ENCODE measurements around the gene GRPEL2. TPM values are rescaled to one million over a fixed set of nuclear protein-coding genes. Genes with fewer than 3 reads are reported as not detected.

GRPEL2 gene
- total RNA-seq, 4 donors from 2014 or later, result 2.2 to 10.6 (median 6.4) TPM

DNA sequence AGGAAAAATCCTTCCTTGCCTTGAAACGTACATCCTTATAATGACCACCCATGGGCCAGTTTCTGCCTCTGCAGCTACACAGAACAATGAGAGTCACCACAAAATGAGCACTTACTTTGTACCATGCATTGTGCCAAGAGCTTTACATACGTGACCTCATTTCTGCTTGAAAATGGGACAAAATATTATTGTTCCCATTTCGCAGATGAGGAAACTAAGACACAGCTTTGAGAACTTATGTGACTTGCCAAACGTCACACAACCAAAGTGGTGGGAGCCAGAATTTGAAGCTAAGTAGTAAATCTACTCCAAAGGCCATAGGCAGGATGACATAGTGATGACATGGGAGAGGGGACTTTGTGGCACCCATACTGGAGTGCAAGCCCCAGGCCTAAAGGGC lies 34.8 kb upstream of the GRPEL2 start:
- WGBS, 2 donors (ENCODE audit: low coverage in 1 of 2), result 86 to 88% methylated on average over 4 of the region's 4 CpGs
- in situ Hi-C loops (cut with MboI; ENCODE audit: low pct_ligation_motif_present in 1 of 4, low pct_unique_long_range_greater_than_20kb in 1 of 4, low sequenced_read_pairs in 3 of 4) (loop anchor here in 1 of 4 donors (10.0 kb wide), 2 partner anchors 64 to 114 kb away; partner anchors contain the start of gene IL17B), intact Hi-C loops (cut with DNase I; ENCODE audit: low total_unique reads) (no loop called here)
- TF ChIP-seq EP300 (IDR thresholded peaks at IDR 0.05; ENCODE audit: low read depth) (no peak), POLR2AphosphoS5 (IDR thresholded peaks at IDR 0.05) (no peak), POLR2A (IDR thresholded peaks at IDR 0.05) (no peak)
- TF ChIP-seq, protein P1, sequence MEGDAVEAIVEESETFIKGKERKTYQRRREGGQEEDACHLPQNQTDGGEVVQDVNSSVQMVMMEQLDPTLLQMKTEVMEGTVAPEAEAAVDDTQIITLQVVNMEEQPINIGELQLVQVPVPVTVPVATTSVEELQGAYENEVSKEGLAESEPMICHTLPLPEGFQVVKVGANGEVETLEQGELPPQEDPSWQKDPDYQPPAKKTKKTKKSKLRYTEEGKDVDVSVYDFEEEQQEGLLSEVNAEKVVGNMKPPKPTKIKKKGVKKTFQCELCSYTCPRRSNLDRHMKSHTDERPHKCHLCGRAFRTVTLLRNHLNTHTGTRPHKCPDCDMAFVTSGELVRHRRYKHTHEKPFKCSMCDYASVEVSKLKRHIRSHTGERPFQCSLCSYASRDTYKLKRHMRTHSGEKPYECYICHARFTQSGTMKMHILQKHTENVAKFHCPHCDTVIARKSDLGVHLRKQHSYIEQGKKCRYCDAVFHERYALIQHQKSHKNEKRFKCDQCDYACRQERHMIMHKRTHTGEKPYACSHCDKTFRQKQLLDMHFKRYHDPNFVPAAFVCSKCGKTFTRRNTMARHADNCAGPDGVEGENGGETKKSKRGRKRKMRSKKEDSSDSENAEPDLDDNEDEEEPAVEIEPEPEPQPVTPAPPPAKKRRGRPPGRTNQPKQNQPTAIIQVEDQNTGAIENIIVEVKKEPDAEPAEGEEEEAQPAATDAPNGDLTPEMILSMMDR (IDR thresholded peaks at IDR 0.05), result no peak
- H3K4me1 ChIP-seq, result no peaks in the 10 kb centered on the region
- H3K27ac ChIP-seq, result no peak overlapping the region
- no peaks in the 10 kb centered on the region for H3K36me3 ChIP-seq
- no peak for DNase-seq
- H3K27me3 ChIP-seq, result no peaks in the 10 kb centered on the region
- no peak overlapping the region for H3K4me3 ChIP-seq
- H3K9me3 ChIP-seq, result no peaks in the 10 kb centered on the region

DNA sequence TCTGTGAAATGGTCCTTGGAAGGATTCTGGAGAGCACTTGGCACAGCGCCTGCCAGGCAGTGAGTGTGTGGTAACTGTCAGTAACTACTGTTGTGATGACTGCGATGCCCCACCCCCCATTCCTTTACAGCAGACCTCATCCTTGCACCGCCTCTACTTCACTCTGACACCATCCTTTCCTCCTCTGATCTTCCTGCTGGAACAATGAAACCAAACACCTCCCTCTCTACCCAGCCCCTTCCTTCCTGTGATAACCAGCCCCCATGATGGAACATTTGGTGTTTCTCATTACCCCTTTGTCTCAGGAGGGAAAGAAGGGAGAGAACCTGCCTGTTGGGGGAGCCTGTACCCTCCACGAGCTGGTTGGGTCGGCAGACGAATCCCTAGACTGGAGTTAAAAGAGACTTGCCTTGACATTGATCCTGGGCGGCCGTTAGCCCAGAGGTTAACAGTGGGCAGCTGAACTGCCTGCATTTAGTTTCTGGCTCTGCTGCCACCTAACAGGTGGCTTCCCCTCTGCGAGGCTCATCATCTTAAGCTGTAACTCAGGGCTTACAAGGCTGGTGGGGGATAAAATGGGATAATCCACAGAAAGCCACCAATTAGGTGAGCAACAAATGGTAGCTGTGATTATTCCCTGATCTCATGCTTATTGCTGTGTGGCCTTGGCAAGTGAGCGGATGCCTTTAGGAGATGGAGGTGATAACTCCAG lies 34.2 kb upstream of the GRPEL2 start:
- in situ Hi-C loops (cut with MboI; ENCODE audit: low pct_ligation_motif_present in 1 of 4, low pct_unique_long_range_greater_than_20kb in 1 of 4, low sequenced_read_pairs in 3 of 4), result loop anchor here in 1 of 4 donors (10.0 kb wide), 2 partner anchors 64 to 114 kb away; partner anchors contain the start of gene IL17B
- Histone ChIP-seq H3K36me3 (no peaks in the 10 kb centered on the region), H3K9me3 (no peaks in the 10 kb centered on the region), H3K4me3 (no peak overlapping the region), H3K4me1 (no peaks in the 10 kb centered on the region), H3K27ac (no peak overlapping the region), H3K27me3 (no peaks in the 10 kb centered on the region)
- intact Hi-C loops (cut with DNase I; ENCODE audit: low total_unique reads), result no loop called here
- DNase-seq, result no peak
- 72 to 82% methylated on average over 5 to 10 of the region's 10 CpGs for WGBS, 2 donors (ENCODE audit: low coverage in 1 of 2)
- TF ChIP-seq EP300 (IDR thresholded peaks at IDR 0.05; ENCODE audit: low read depth) (no peak), POLR2A (IDR thresholded peaks at IDR 0.05) (no peak), POLR2AphosphoS5 (IDR thresholded peaks at IDR 0.05) (no peak)
- TF ChIP-seq, protein P1 (IDR thresholded peaks at IDR 0.05), result no peak

DNA sequence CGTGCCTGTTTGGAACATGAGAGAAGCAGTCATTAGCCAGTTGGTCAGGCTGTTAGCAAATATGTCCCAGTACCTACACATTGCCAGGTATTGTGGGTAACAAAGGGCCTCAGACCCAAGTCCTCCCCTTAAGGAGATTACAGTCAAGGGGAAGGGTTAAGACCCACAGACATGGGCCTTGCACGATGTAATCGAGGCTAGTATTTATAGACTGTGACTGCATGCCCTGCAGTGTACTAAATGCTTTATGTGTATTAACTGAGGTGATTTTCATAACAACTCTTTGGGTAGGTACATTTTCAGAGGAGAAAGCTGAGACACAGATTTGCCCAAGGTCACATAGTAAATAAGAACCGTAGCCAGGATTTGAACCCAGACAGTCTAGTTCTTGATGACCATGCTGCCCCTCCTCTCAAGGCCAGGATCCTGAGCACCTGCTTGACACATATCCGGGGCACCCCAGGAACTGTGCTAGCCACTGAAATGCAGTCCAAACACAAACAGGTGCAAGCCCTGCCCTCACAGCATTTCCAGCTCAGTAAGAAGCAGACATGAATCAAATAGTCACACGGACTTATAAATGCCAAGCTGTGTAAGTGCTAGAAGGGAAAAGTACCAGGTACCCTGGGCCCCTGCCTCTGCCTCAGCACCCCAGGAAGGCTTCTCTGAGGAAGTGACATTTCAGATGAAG lies 32.0 kb upstream of the GRPEL2 start:
- WGBS, 2 donors (ENCODE audit: low coverage in 1 of 2), result 71 to 80% methylated on average over 2 to 6 of the region's 6 CpGs
- H3K4me3 ChIP-seq, result no peak overlapping the region
- H3K36me3 ChIP-seq, result no peaks in the 10 kb centered on the region
- no peak for TF ChIP-seq POLR2A (IDR thresholded peaks at IDR 0.05)
- no peak for TF ChIP-seq EP300 (IDR thresholded peaks at IDR 0.05; ENCODE audit: low read depth)
- TF ChIP-seq, protein P1 (IDR thresholded peaks at IDR 0.05), result no peak
- no peak for TF ChIP-seq POLR2AphosphoS5 (IDR thresholded peaks at IDR 0.05)
- H3K27me3 ChIP-seq, result no peaks in the 10 kb centered on the region
- H3K9me3 ChIP-seq, result no peaks in the 10 kb centered on the region
- no peak overlapping the region for H3K27ac ChIP-seq
- intact Hi-C loops (cut with DNase I; ENCODE audit: low total_unique reads), result no loop called here
- DNase-seq, result no peak
- in situ Hi-C loops (cut with MboI; ENCODE audit: low pct_ligation_motif_present in 1 of 4, low pct_unique_long_range_greater_than_20kb in 1 of 4, low sequenced_read_pairs in 3 of 4), result loop anchor here in 1 of 4 donors (10.0 kb wide), 2 partner anchors 62 to 112 kb away; partner anchors contain the start of gene IL17B
- H3K4me1 ChIP-seq, result peaks cover 0 to 2% (median 0%) of the 10 kb centered on the region in 4 donors

DNA sequence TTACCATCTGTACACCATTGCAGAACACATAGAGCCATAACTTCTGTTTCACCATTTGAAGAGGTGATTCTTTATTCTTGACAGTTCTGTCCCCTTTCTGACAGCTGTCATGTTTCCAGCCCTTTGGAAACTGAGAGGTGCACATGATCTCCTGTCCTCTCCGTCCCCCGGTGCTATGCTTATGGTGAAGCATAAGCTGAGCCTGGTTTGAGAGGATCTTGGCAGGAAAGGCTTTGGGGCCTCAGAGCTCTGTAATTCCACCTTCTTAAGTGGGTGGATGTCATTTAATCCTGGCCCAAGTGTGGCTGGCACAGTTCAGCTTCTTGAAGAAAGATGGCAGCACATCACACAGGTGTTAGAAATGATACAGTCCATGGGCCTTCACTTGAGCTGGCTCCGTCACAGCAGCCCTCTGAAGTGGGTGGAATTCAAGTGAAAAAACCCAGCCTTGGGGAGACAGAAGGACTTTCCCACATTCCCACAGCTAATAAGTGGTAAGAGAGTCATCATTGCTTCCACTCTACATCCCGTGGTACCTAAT lies 30.7 kb upstream of the GRPEL2 start:
- H3K27ac ChIP-seq, result no peak overlapping the region
- intact Hi-C loops (cut with DNase I; ENCODE audit: low total_unique reads) (no loop called here), in situ Hi-C loops (cut with MboI; ENCODE audit: low pct_ligation_motif_present in 1 of 4, low pct_unique_long_range_greater_than_20kb in 1 of 4, low sequenced_read_pairs in 3 of 4) (loop anchor here in 1 of 4 donors (10.0 kb wide), 2 partner anchors 60 to 110 kb away; partner anchors contain the start of gene IL17B)
- no peak for DNase-seq
- H3K36me3 ChIP-seq, result no peaks in the 10 kb centered on the region
- H3K9me3 ChIP-seq, result no peaks in the 10 kb centered on the region
- peaks cover 0 to 2% (median 0%) of the 10 kb centered on the region in 4 donors for H3K4me1 ChIP-seq
- no peak overlapping the region for H3K4me3 ChIP-seq
- 73 to 83% methylated on average over 3 to 4 of the region's 4 CpGs for WGBS, 2 donors (ENCODE audit: low coverage in 1 of 2)
- no peaks in the 10 kb centered on the region for H3K27me3 ChIP-seq
- TF ChIP-seq POLR2AphosphoS5 (IDR thresholded peaks at IDR 0.05), result no peak
- no peak for TF ChIP-seq POLR2A (IDR thresholded peaks at IDR 0.05)
